Activated CD8-positive, alpha-beta memory T cell treated with anti-CD3 and anti-CD28 coated beads for 48 hours (primary cell): Measurements from ENCODE around the gene SLC25A21.

Experiments
- DNase-seq, 3 experiments: peaks; one replicate each; pipeline ENCODE4 v3.0.0-alpha.2; 2020; ENCODE audit warnings: low read depth in 2 of 3, low spot score in 2 of 3

The SLC25A21 gene

GRCh38 chr14:37144729-37145363 lies 27.6 kb downstream of the SLC25A21 start:
- DNase-seq, result no peak

- DNase-seq, result no peak
These were observed 28.9 kb downstream of the SLC25A21 start for GRCh38 chr14:37143475-37143874.

GRCh38 chr14:37142835-37143401 lies 29.5 kb downstream of the SLC25A21 start:
- DNase-seq, result no peak

GRCh38 chr14:37140176-37140575 lies 32.2 kb downstream of the SLC25A21 start:
- no peak for DNase-seq

- no peak for DNase-seq
These were observed 32.7 kb downstream of the SLC25A21 start for GRCh38 chr14:37139710-37140109.

- no peak for DNase-seq
These were observed 33.5 kb downstream of the SLC25A21 start for GRCh38 chr14:37138898-37139297.

GRCh38 chr14:37133284-37133913 lies 39.0 kb downstream of the SLC25A21 start:
- DNase-seq, result no peak

- no peak for DNase-seq
These were observed 41.2 kb downstream of the SLC25A21 start for GRCh38 chr14:37131205-37131604.

- no peak for DNase-seq
These were observed 43.4 kb downstream of the SLC25A21 start for GRCh38 chr14:37129047-37129446.

GRCh38 chr14:37124614-37125013 lies 47.8 kb downstream of the SLC25A21 start:
- no peak for DNase-seq

- DNase-seq, result no peak
These were observed 49.3 kb downstream of the SLC25A21 start for GRCh38 chr14:37122919-37123639.

- DNase-seq, result no peak
These were observed 50.1 kb downstream of the SLC25A21 start for GRCh38 chr14:37122288-37122687.

GRCh38 chr14:37118673-37119366 lies 53.6 kb downstream of the SLC25A21 start:
- DNase-seq, result no peak

- DNase-seq, result no peak
These were observed 55.2 kb downstream of the SLC25A21 start for GRCh38 chr14:37116933-37117849.

- no peak for DNase-seq
These were observed 57.0 kb downstream of the SLC25A21 start for GRCh38 chr14:37115406-37115805.

GRCh38 chr14:37114559-37114958 lies 57.8 kb downstream of the SLC25A21 start:
- DNase-seq, result no peak

- no peak for DNase-seq
These were observed 58.4 kb downstream of the SLC25A21 start for GRCh38 chr14:37114002-37114401.

GRCh38 chr14:37098132-37098531 lies 74.3 kb downstream of the SLC25A21 start:
- DNase-seq, result no peak

- DNase-seq, result no peak
These were observed 77.9 kb downstream of the SLC25A21 start for GRCh38 chr14:37094502-37094901.

- no peak for DNase-seq
These were observed 79.0 kb downstream of the SLC25A21 start for GRCh38 chr14:37093364-37093763.
